ENCODE measurements around the gene CCDC141. TPM values are rescaled to one million over a fixed set of nuclear protein-coding genes. Genes with fewer than 3 reads are reported as not detected.
"Not testable (repeated sequence)": the region's sequence is repeated elsewhere in the genome, so short reads cannot be mapped to it uniquely, and the experiment has no call there.

The CCDC141 gene
- 10 to 100 TPM; 79.4 to 97.5 TPM for total RNA-seq
- long read RNA-seq, full-length matches to known transcripts, result 3 of 73 reads
- long read RNA-seq, partial matches to known transcripts, result 65 of 73 reads
- long read RNA-seq, other reads (novel, unspliced or antisense), result 5 of 73 reads

- intact Hi-C loops (cut with DNase I), result no loop called here
Measured at GRCh38 chr2:179049546-179050311, at the start of gene CCDC141. TSS of gene CCDC141 (minus strand) at chr2:179050137. CDS start at chr2:179049941, 196 bp downstream.

GRCh38 chr2:179098080-179098689 is 48.2 kb upstream of the CCDC141 start:
- intact Hi-C loops (cut with DNase I), result no loop called here
- DNase-seq (no peak), ATAC-seq (no peak)

More at GRCh38 chr2:179049546-179050311, at the start of gene CCDC141:
- ATAC-seq (peak; percentile 92 to 94), DNase-seq (peak; percentile 31)

- intact Hi-C loops (cut with DNase I), result no loop called here
- ATAC-seq (no peak), DNase-seq (no peak)
Measured at GRCh38 chr2:179097131-179097530, 47.2 kb upstream of the CCDC141 start.

- intact Hi-C loops (cut with DNase I), result no loop called here
- ATAC-seq (no peak), DNase-seq (no peak)
Measured at GRCh38 chr2:179096090-179096489, 46.2 kb upstream of the CCDC141 start.

GRCh38 chr2:179092912-179093311 is 43.0 kb upstream of the CCDC141 start:
- DNase-seq; intact Hi-C loops (cut with DNase I); ATAC-seq: not testable (repeated sequence)

GRCh38 chr2:179082697-179083096 is 32.8 kb upstream of the CCDC141 start:
- no peak for DNase-seq
- intact Hi-C loops (cut with DNase I), result no loop called here
- ATAC-seq, result no peak

GRCh38 chr2:179081954-179082353 is 32.0 kb upstream of the CCDC141 start:
- intact Hi-C loops (cut with DNase I), result no loop called here
- DNase-seq (no peak), ATAC-seq (no peak)

- no peak for DNase-seq
- intact Hi-C loops (cut with DNase I), result no loop called here
- ATAC-seq, result no peak
Measured at GRCh38 chr2:179072527-179072926, 22.6 kb upstream of the CCDC141 start.

- no peak for ATAC-seq
Measured at GRCh38 chr2:179071810-179072355, 21.9 kb upstream of the CCDC141 start.

GRCh38 chr2:179070895-179071294 is 21.0 kb upstream of the CCDC141 start:
- ATAC-seq (no peak), DNase-seq (no peak)
- intact Hi-C loops (cut with DNase I), result no loop called here

More at GRCh38 chr2:179071810-179072355, 21.9 kb upstream of the CCDC141 start:
- intact Hi-C loops (cut with DNase I), result no loop called here
- no peak for DNase-seq

GRCh38 chr2:179069685-179070084 is 19.7 kb upstream of the CCDC141 start:
- ATAC-seq (no peak), DNase-seq (no peak)
- intact Hi-C loops (cut with DNase I), result no loop called here

- ATAC-seq, result no peak
- DNase-seq, result no peak
- intact Hi-C loops (cut with DNase I), result no loop called here
Measured at GRCh38 chr2:179068991-179069643, 19.2 kb upstream of the CCDC141 start.

- no peak for DNase-seq
- ATAC-seq, result no peak
- intact Hi-C loops (cut with DNase I), result no loop called here
Measured at GRCh38 chr2:179059026-179059700, 9.2 kb upstream of the CCDC141 start.

- ATAC-seq, result no peak
Measured at GRCh38 chr2:179057737-179058136, 7.8 kb upstream of the CCDC141 start.

GRCh38 chr2:179053568-179053967 is 3.6 kb upstream of the CCDC141 start:
- intact Hi-C loops (cut with DNase I); ATAC-seq; DNase-seq: not testable (repeated sequence)

More at GRCh38 chr2:179057737-179058136, 7.8 kb upstream of the CCDC141 start:
- intact Hi-C loops (cut with DNase I), result no loop called here
- DNase-seq, result no peak

GRCh38 chr2:179051250-179051649 is 1.3 kb upstream of the CCDC141 start:
- intact Hi-C loops (cut with DNase I), result no loop called here
- ATAC-seq (peak in 1 of 2 donors; percentile 19), DNase-seq (no peak)

- ATAC-seq (peak; percentile 52 to 56), DNase-seq (no peak)
- intact Hi-C loops (cut with DNase I), result no loop called here
Measured at GRCh38 chr2:179050755-179051154, 818 bp upstream of the CCDC141 start.

- DNase-seq (no peak), ATAC-seq (peak; percentile 51 to 60)
- intact Hi-C loops (cut with DNase I), result no loop called here
Measured at GRCh38 chr2:179049203-179049545, 763 bp downstream of the CCDC141 start.

GRCh38 chr2:179048099-179048498 is 1.8 kb downstream of the CCDC141 start:
- no peak for DNase-seq
- intact Hi-C loops (cut with DNase I), result no loop called here
- ATAC-seq, result no peak
